Measurements from ENCODE around the gene CCL26.

- TF ChIP-seq, protein P1, sequence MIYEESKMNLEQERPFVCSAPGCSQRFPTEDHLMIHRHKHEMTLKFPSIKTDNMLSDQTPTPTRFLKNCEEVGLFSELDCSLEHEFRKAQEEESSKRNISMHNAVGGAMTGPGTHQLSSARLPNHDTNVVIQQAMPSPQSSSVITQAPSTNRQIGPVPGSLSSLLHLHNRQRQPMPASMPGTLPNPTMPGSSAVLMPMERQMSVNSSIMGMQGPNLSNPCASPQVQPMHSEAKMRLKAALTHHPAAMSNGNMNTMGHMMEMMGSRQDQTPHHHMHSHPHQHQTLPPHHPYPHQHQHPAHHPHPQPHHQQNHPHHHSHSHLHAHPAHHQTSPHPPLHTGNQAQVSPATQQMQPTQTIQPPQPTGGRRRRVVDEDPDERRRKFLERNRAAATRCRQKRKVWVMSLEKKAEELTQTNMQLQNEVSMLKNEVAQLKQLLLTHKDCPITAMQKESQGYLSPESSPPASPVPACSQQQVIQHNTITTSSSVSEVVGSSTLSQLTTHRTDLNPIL (CRISPR knock-in tag; IDR thresholded peaks at IDR 0.05; ENCODE audit: low read depth), result no peak
- TF ChIP-seq BACH2 (CRISPR knock-in tag; IDR thresholded peaks at IDR 0.05; ENCODE audit: borderline replicate concordance), result no peak
- no peak for TF ChIP-seq RARB (CRISPR knock-in tag; IDR thresholded peaks at IDR 0.05)
- TF ChIP-seq ZFP3 (CRISPR knock-in tag; IDR thresholded peaks at IDR 0.05), result no peak
- no peak for TF ChIP-seq TCF4 (CRISPR knock-in tag; IDR thresholded peaks at IDR 0.05; ENCODE audit: borderline replicate concordance)
These were observed 42.5 kb upstream of the CCL26 start for GRCh38 chr7:75814407-75814947.

All from SK-N-SH treated with all-trans-retinoic acid at 6 μM for 48 hours (cell line).